ENCODE measurements around the gene LDLRAD4.

LDLRAD4 gene

DNA sequence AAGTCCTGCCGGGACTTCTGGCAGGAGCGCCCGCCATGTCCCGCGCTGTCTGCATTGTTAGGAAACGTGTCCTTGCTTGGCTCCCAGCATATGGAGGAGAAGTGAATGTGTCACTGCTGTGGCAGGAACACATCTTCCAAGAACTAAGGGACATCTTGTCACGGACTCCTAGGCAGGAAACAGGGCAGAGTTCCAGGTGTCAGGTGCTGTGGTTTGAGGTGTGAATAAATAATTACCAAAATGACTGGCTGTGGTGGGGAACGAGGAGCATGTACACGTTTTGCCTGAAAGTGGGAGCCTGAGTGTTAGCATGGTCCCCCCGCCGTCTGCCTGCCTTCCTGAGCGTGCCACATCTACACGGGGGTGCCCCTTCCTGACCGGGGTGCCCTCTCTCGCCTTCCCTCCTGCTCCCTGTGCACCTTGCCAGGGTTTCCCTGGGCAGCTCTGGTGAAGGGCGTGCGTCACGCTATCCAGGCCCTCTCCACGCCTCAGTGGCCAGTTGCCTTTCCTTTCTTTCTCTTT is 237.5 kb downstream of the LDLRAD4 start:
- Mint-ChIP-seq H3K27me3 (no peaks in the 10 kb centered on the region), H3K27ac (peak overlapping the region; percentile 27), H3K4me3 (peak overlapping the region; percentile 2), H3K36me3 (ENCODE audit: low read depth) (peaks cover 8% of the 10 kb centered on the region), H3K9me3 (no peaks in the 10 kb centered on the region), H3K4me1 (ENCODE audit: low read depth) (peaks cover 34% of the 10 kb centered on the region)

DNA sequence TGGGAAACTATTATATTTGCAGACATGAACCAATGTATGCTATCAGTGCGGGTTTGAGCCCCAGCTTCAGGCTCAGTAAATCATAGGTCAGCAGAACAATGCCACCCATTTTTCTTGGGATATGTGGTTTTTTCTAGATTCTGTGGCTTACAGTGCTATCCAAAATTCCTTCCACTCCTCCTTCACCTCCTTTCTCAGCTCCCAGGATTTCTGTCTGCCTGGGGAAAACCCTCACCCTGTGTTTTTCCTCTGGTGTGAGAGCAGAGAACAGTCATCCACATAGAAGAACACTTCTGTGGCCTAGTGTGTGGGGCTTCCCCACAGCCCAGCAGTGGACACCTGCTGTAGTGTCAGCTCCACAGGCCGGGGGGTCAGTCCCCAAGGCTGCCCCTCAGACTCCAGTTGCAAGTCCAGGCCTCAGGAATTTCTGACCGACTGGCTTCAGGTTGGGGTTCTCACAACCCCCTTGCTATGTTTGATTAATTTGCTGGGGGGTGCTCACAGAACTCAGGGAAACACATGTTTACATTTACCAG is 238.2 kb downstream of the LDLRAD4 start:
- peaks cover 38% of the 10 kb centered on the region for H3K4me1 Mint-ChIP-seq (ENCODE audit: low read depth)
- H3K4me3 Mint-ChIP-seq, result no peak overlapping the region
- H3K36me3 Mint-ChIP-seq (ENCODE audit: low read depth), result peaks cover 8% of the 10 kb centered on the region
- no peak overlapping the region for H3K27ac Mint-ChIP-seq
- no peaks in the 10 kb centered on the region for H3K9me3 Mint-ChIP-seq
- no peaks in the 10 kb centered on the region for H3K27me3 Mint-ChIP-seq

DNA sequence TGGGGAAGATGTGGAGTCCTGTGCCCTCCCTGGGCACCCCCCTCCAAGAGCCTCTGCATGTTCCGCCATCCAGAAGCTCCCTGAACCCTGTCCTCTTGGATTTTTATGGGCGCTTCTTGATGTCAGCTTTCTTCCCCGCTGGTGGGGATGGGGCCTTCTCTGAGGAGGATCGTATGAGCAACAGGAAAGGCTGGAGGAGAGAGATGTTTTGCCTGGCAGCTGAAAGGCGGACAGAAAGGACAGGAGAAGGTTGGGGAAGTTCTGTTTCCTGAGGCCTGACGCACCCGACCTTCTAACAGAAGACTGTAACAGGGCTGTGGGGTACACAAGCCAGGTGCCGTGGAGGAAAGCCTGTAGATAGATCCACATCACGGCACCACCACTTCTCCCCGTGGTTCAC is 238.8 kb downstream of the LDLRAD4 start:
- Mint-ChIP-seq H3K27ac (no peak overlapping the region), H3K4me1 (ENCODE audit: low read depth) (peaks cover 43% of the 10 kb centered on the region), H3K27me3 (no peaks in the 10 kb centered on the region), H3K9me3 (no peaks in the 10 kb centered on the region), H3K36me3 (ENCODE audit: low read depth) (peaks cover 8% of the 10 kb centered on the region), H3K4me3 (no peak overlapping the region)

DNA sequence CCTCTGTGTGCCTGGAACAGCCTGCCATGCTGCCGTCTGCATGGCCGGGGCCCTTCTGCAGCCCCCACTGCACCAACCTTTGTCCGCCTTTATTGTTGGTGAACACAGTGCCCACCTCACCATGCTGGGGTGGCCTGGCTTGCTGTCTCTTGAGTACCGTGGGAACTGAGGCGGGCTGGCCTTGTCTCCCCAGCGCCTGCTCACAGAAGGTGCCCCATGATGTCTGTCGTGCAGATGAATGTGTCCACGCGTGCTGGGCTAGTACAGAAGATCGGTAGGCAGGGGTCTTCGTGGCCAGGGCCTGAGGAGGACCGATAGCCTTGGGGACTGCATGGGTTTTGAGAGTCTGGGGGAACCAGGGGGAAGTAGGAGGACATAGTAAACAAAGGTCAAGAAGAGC is 242.4 kb downstream of the LDLRAD4 start:
- Mint-ChIP-seq H3K36me3 (ENCODE audit: low read depth) (peaks cover 12% of the 10 kb centered on the region), H3K27ac (no peak overlapping the region), H3K9me3 (no peaks in the 10 kb centered on the region), H3K4me1 (ENCODE audit: low read depth) (peaks cover 68% of the 10 kb centered on the region), H3K27me3 (no peaks in the 10 kb centered on the region), H3K4me3 (no peak overlapping the region)

DNA sequence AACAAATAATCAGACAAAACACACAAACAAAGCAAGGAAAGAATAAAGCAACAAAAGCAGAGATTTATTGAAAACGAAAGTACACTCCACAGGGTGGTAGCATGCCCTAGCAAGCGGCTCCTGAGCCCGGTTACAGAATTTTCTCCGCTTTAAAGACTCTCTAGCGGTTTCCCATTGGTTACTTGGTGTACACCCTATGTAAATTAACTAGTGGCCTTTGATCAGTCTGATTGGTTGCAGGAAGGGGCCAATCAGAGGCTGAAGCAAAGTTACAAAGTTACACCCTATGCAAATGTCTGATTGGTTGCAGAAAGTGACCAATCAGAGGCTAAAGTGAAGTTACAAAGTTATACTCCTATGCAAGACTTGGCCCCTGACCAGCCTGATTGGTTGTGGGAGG is 242.9 kb downstream of the LDLRAD4 start:
- no peak overlapping the region for H3K4me3 Mint-ChIP-seq
- H3K9me3 Mint-ChIP-seq, result peaks cover 1% of the 10 kb centered on the region
- H3K4me1 Mint-ChIP-seq (ENCODE audit: low read depth), result peaks cover 67% of the 10 kb centered on the region
- H3K27ac Mint-ChIP-seq, result no peak overlapping the region
- H3K27me3 Mint-ChIP-seq, result no peaks in the 10 kb centered on the region
- H3K36me3 Mint-ChIP-seq (ENCODE audit: low read depth), result peaks cover 17% of the 10 kb centered on the region

DNA sequence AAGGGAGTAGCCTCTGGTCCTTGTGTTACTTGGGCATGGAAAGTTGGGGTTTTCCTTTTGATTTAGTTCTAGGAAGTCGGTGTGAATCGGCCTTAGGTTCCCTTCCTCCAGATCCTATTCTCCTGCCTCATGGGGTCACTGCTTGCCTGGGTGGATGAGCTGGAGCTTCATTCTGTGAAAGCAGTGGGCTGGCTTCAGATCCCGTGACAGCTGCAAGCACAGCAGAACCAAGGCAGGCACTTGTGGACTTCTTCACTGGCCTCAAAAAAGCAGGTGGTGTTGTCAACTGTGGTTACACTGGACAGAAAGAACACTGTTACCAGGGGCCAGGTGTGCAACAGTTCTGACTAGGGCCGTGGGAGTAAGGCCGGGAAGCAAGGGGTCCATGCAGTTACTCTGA is 243.4 kb downstream of the LDLRAD4 start:
- Mint-ChIP-seq H3K36me3 (ENCODE audit: low read depth) (peaks cover 22% of the 10 kb centered on the region), H3K27ac (no peak overlapping the region), H3K27me3 (no peaks in the 10 kb centered on the region), H3K9me3 (peaks cover 6% of the 10 kb centered on the region), H3K4me1 (ENCODE audit: low read depth) (peaks cover 67% of the 10 kb centered on the region), H3K4me3 (no peak overlapping the region)

DNA sequence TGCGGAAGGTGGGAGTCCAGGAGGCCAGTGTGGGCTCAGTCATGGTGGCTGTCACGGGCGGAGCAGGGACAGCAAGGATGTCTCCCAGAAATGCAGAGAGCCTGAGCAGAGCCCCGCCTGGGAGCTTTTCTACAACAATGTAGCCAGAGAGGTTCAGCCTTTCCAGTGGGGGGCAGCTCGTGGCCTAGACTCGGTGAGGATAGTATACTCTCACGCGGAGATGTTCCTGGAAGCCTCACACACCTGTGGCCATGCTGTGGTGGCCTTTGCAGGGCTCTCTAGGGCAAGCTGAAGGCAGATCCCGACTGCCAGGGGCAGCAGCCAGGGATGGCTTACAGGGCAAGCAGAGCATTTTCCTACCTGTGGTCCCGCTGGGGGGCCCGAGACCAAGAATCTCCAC is 244.1 kb downstream of the LDLRAD4 start:
- peaks cover 12% of the 10 kb centered on the region for H3K9me3 Mint-ChIP-seq
- H3K4me1 Mint-ChIP-seq (ENCODE audit: low read depth), result peaks cover 64% of the 10 kb centered on the region
- peaks cover 29% of the 10 kb centered on the region for H3K36me3 Mint-ChIP-seq (ENCODE audit: low read depth)
- H3K27me3 Mint-ChIP-seq, result no peaks in the 10 kb centered on the region
- H3K4me3 Mint-ChIP-seq, result no peak overlapping the region
- no peak overlapping the region for H3K27ac Mint-ChIP-seq

DNA sequence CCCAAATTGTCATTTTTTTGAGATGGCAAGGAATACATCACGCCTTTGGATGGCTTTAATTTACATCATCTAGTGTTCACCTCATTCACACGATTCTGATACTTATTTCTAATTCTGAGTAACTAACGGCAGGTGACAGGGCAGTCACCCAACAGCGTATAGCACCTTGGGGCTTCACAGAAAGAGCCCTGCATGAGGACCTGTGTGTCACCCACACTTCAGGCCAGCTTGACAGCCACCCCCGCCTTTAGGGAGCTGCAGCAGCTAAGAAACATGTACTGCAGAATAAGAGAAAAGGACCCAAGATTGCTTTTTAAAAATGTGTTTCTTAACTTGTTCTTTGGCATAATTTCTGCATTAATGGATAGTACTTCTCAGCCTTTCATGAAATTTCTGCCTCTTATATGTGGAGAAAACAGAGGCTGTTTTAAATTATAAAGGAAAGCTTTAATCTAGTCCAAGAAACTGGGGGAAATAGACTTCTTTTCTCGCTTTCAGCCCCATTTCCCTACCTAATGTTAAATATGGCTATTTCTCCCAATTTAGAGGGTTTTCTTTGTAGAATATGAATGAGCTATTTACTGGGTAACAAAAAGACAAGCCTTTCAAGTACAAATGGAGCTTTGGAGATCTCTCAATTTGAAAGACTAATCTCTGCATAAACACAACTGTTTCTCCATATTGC is 245.1 kb downstream of the LDLRAD4 start:
- H3K4me1 Mint-ChIP-seq (ENCODE audit: low read depth), result peaks cover 62% of the 10 kb centered on the region
- H3K4me3 Mint-ChIP-seq, result peak overlapping the region; percentile 86
- H3K36me3 Mint-ChIP-seq (ENCODE audit: low read depth), result peaks cover 25% of the 10 kb centered on the region
- H3K27ac Mint-ChIP-seq, result peak overlapping the region; percentile 49
- H3K27me3 Mint-ChIP-seq, result no peaks in the 10 kb centered on the region
- H3K9me3 Mint-ChIP-seq, result peaks cover 16% of the 10 kb centered on the region

DNA sequence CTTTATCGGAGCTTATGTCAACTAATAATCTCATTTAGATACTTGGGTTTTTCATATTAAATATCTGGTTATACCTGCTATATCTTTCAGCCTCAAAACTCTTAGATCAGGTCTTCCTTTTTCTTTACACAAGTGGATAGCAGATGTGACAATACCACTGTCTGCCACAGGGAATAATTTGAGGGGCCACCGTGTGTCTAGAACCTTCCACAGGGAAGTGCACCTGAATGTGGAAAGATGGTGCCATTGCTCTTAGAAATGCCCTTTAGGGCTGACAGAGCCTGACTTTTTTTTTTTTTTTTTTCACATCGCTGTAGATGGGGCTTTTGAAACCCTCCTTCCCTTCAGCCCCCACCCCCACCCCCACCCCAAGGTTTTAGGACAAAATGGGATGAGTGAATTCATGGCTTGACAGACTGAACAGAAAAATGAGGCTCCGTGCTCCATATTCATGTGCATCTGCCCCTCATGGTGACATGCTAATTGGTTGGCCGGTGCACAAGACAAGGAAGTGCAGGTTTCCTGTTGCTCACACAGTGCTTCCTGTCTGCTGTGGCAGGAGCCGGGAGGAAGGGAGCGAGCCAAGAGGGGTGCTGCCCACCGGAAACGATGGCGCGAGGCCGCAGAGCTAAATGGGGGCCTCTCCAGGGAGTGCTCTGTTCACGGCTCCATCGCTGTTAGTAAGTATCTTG is 246.0 kb downstream of the LDLRAD4 start:
- Mint-ChIP-seq H3K27me3 (no peaks in the 10 kb centered on the region), H3K4me3 (peak overlapping the region; percentile 86), H3K4me1 (ENCODE audit: low read depth) (peaks cover 70% of the 10 kb centered on the region), H3K36me3 (ENCODE audit: low read depth) (peaks cover 31% of the 10 kb centered on the region), H3K27ac (peak overlapping the region; percentile 88), H3K9me3 (peaks cover 20% of the 10 kb centered on the region)

DNA sequence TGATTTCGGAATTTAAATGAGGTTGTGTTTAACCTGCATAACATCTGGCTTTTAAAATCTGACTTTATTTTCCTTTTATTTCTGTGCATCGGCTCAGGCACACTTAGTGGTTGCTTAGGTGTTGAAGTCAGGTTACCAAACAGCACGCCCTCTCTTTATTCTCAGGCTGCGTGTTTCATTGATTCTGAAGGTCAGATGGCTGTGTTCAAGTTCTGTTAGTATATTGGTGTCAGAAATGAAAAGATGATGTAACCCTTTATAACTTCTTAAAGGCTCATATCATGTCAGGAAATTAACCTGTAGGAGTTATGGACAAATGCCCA is 246.5 kb downstream of the LDLRAD4 start:
- H3K4me3 Mint-ChIP-seq, result peak overlapping the region; percentile 86
- peaks cover 72% of the 10 kb centered on the region for H3K4me1 Mint-ChIP-seq (ENCODE audit: low read depth)
- H3K27ac Mint-ChIP-seq, result peak overlapping the region; percentile 88
- H3K27me3 Mint-ChIP-seq, result no peaks in the 10 kb centered on the region
- peaks cover 20% of the 10 kb centered on the region for H3K9me3 Mint-ChIP-seq
- peaks cover 32% of the 10 kb centered on the region for H3K36me3 Mint-ChIP-seq (ENCODE audit: low read depth)

DNA sequence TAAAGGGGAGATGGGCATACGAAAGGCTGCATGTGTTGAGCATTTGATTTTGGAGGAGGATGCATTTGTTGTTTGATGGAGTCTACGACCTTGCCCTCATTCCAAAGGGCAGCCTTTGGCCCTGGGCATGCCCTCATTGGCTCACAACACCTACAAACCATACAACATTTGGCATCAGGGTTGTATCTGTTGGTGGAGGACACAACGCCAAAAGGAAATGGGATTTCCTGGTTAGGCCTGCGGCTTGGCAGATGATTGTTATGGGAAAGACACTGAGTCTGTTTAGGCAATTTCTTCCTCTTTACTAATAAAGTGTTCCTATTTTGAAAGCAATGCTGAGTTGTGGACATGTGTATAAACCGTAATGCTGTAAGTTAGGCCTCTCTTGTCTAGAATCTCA is 246.9 kb downstream of the LDLRAD4 start:
- Mint-ChIP-seq H3K4me3 (peak overlapping the region; percentile 86), H3K9me3 (peaks cover 20% of the 10 kb centered on the region), H3K4me1 (ENCODE audit: low read depth) (peaks cover 75% of the 10 kb centered on the region), H3K36me3 (ENCODE audit: low read depth) (peaks cover 32% of the 10 kb centered on the region), H3K27me3 (no peaks in the 10 kb centered on the region), H3K27ac (peak overlapping the region; percentile 88)

DNA sequence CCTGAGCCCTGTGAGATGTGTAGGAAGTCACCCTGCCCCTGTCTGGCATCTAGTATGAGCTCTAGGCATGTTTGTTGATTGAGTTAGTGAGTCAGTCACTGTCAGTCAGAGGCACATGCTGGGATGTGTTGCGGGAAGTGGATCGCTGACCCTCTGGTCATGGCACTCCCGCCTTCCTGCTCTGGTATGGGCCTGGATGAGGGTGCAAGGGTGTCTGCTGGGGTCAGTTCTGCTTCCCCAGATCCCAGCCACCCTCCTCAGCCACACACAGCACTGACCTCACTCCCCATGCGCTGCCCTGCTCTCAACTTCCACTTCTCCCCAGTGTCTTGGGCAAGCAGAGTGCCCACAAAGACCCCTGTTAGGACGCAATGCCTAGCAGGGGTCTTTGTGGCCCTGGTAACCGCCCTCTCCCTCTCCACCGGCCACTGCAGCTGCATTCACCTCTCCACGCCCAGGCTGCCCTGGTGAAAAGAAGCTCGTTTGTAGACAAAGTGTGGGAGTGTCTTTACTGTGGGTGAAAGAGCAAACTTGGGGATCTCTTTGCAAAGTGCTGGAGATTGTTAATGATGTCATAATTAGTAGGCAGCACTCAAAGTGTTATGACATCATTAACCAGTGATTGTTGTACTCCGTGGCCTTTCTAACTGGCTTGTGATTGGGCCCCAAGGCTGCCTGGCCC is 252.1 kb downstream of the LDLRAD4 start:
- Mint-ChIP-seq H3K27me3 (no peaks in the 10 kb centered on the region), H3K4me1 (ENCODE audit: low read depth) (peaks cover 49% of the 10 kb centered on the region), H3K4me3 (no peak overlapping the region), H3K27ac (no peak overlapping the region), H3K36me3 (ENCODE audit: low read depth) (peaks cover 64% of the 10 kb centered on the region), H3K9me3 (peaks cover 20% of the 10 kb centered on the region)

DNA sequence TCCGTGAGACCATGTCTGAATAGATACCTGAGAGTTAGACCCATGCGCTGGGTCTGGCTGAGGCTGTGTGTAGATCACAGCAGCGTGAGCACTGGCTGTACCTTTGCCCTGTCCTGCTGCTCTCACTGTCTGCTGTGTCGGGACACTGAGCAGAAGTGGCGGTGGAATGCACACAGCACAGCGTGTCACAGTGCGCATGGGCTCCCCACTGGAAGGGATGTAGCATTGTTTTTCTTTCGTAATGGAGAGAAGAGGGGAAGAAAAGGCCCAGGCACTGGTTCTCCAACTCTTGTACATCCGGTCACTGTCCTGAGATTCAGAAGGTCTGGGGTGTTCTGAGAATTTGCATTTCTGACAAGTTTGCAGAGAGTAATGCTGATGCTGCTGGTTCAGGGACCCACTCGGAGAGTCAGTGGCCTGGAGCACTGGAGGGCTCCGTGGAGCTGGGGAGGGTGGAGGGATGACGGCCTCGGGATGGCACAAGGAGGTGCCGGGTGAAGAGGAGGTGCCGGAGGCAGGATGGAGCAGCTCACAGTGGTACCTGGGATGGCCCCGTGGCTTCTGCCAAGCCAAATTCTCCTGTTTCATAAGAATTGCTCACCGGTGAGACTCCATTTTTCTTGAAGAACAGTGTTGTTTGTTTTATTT is 252.8 kb downstream of the LDLRAD4 start:
- H3K4me3 Mint-ChIP-seq, result no peak overlapping the region
- H3K4me1 Mint-ChIP-seq (ENCODE audit: low read depth), result peaks cover 47% of the 10 kb centered on the region
- peaks cover 20% of the 10 kb centered on the region for H3K9me3 Mint-ChIP-seq
- peak overlapping the region; percentile 79 for H3K27ac Mint-ChIP-seq
- H3K36me3 Mint-ChIP-seq (ENCODE audit: low read depth), result peaks cover 61% of the 10 kb centered on the region
- no peaks in the 10 kb centered on the region for H3K27me3 Mint-ChIP-seq

DNA sequence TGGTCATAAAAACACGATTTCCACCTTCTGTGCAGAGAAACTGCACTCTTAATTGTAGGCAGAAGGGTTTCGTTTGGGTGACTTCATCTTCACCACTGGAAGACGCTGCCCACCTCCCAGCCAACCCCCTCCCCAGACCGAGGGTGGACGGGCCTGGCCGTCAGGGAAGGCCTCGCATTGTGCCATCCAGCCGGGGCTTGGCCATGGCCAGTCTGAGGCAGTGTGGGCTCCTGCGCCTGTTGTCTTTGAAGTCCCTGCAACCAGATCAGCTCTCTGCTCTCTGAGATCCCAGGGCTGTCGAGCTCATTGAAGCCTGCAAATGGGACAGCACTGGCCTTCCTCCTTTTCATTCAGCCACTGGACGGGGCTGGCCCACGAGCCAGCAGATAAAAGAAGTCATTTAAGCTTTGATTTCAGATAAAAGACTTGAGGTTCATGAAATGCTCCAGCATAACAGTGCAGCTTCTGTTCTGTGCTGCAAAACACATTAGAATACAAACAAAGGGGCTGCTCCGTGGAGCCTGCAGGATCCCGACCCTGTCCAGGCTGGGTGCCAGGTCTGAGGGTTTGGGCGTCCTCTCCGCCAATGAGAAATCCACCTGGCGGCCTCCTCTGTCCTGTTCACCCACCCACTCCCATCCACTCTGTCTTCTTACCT is 253.5 kb downstream of the LDLRAD4 start:
- Mint-ChIP-seq H3K27me3 (no peaks in the 10 kb centered on the region), H3K4me3 (no peak overlapping the region), H3K36me3 (ENCODE audit: low read depth) (peaks cover 60% of the 10 kb centered on the region), H3K9me3 (peaks cover 13% of the 10 kb centered on the region), H3K4me1 (ENCODE audit: low read depth) (peaks cover 39% of the 10 kb centered on the region), H3K27ac (no peak overlapping the region)
